ENCODE data around the gene PLA2G7. TPM values are rescaled to one million over a fixed set of nuclear protein-coding genes. Genes with fewer than 3 reads are reported as not detected.
"Not testable (repeated sequence)": the region's sequence is repeated elsewhere in the genome, so short reads cannot be mapped to it uniquely, and the experiment has no call there.

PLA2G7 gene
- total RNA-seq, 2 experiments from 2014 or later, result not detected

DNA sequence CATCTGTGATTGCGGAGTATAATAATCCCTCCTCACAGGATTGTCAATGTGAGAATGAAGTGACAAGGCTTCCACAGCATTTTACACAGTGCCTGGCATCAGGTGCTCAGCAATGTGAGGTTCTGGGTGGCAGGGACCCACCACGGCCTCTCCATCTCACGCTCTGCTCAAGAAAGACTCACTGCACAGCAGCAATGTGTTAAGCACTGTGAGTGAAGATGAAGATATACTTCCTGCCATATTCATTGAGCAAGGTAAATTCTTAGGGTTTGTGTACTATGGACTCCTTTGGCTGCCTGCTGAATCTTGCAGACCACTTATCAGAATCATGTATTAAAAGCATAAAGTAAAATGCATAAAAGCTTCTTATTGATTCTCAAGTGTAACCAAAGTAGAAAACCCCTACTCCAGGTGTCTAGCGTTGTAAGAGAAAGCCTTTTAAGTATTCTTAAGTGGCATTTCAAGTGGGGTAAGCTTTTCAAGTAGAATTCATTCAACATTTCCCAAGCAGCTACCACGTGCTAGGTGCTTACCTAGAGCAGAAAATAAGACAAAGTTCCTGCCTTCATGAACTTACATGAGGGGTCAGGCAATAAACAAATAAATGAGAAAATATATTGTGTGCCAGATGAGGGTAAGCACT is 41.0 kb upstream of the PLA2G7 start:
- H3K4me3 Mint-ChIP-seq, result no peak overlapping the region
- H3K9me3 Mint-ChIP-seq, result no peaks in the 10 kb centered on the region
- TF ChIP-seq, protein P1, sequence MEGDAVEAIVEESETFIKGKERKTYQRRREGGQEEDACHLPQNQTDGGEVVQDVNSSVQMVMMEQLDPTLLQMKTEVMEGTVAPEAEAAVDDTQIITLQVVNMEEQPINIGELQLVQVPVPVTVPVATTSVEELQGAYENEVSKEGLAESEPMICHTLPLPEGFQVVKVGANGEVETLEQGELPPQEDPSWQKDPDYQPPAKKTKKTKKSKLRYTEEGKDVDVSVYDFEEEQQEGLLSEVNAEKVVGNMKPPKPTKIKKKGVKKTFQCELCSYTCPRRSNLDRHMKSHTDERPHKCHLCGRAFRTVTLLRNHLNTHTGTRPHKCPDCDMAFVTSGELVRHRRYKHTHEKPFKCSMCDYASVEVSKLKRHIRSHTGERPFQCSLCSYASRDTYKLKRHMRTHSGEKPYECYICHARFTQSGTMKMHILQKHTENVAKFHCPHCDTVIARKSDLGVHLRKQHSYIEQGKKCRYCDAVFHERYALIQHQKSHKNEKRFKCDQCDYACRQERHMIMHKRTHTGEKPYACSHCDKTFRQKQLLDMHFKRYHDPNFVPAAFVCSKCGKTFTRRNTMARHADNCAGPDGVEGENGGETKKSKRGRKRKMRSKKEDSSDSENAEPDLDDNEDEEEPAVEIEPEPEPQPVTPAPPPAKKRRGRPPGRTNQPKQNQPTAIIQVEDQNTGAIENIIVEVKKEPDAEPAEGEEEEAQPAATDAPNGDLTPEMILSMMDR (IDR thresholded peaks at IDR 0.05), result no peak
- H3K36me3 Mint-ChIP-seq (ENCODE audit: low read depth), result no peaks in the 10 kb centered on the region
- DNase-seq (no peak), ATAC-seq (no peak)
- H3K27ac Mint-ChIP-seq, result no peak overlapping the region
- ChIA-PET CTCF (no interaction called here), POLR2A (no interaction called here)
- H3K4me1 Mint-ChIP-seq (ENCODE audit: low read depth), result no peaks in the 10 kb centered on the region
- intact Hi-C loops (cut with micrococcal nuclease), result no loop called here
- H3K27me3 Mint-ChIP-seq, result peaks cover 6% of the 10 kb centered on the region

DNA sequence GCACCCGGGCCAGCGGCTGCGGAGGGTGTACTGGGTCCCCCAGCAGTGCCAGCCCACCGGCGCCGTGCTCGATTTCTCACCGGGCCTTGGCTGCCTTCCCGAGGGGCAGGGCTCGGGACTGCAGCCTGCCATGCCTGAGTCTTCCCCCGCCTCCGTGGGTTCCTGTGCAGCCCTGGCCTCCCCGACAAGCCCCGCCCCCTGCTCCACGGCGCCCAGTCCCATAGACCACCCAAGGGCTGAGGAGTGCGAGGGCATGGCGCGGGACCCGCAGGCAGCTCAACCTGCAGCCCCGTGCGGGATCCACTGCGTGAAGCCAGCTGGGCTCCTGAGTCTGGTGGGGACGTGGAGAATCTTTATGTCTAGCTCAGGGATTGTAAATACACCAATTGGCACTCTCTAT is 39.6 kb upstream of the PLA2G7 start:
- intact Hi-C loops (cut with micrococcal nuclease); POLR2A ChIA-PET; H3K4me3 Mint-ChIP-seq; CTCF ChIA-PET; H3K27ac Mint-ChIP-seq; H3K4me1 Mint-ChIP-seq (ENCODE audit: low read depth); DNase-seq; H3K36me3 Mint-ChIP-seq (ENCODE audit: low read depth); H3K27me3 Mint-ChIP-seq; ATAC-seq; H3K9me3 Mint-ChIP-seq: not testable (repeated sequence)

DNA sequence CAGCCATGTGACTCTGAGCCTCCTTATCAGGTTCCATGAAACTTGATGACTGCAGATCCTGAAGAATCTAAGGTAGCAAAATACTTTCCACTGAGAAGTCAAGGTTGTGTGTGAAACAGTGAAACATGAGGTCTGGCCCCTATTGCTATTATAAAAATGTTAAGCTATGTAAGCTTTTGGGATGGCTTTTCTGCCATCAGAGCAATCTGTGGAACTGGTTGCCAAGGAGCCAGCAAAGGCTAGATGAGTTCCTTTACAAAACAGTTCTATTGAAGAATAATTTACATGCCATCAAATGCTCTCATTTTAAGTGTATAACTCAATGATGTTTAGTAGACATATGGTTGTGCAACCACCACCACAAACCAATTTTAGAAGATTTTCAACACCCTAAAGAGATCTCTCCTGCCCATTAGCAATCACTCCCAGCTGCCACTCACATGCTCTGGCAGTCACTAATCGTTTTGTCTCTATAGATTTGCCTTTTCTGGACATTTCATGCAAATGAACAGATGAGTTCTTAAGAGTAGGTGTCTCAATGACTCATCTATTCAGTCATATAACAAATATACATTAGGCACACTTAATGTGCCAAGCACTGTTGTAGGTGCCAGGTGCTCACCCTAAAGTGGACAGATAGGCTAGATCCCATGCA is 38.2 kb upstream of the PLA2G7 start:
- H3K4me3 Mint-ChIP-seq, result no peak overlapping the region
- TF ChIP-seq, protein P1 (IDR thresholded peaks at IDR 0.05), result no peak
- no peak overlapping the region for H3K27ac Mint-ChIP-seq
- no peaks in the 10 kb centered on the region for H3K4me1 Mint-ChIP-seq (ENCODE audit: low read depth)
- H3K27me3 Mint-ChIP-seq, result peaks cover 10% of the 10 kb centered on the region
- intact Hi-C loops (cut with micrococcal nuclease), result no loop called here
- no peaks in the 10 kb centered on the region for H3K36me3 Mint-ChIP-seq (ENCODE audit: low read depth)
- ChIA-PET POLR2A (no interaction called here), CTCF (no interaction called here)
- no peaks in the 10 kb centered on the region for H3K9me3 Mint-ChIP-seq
- ATAC-seq, result no peak
- DNase-seq, result no peak

DNA sequence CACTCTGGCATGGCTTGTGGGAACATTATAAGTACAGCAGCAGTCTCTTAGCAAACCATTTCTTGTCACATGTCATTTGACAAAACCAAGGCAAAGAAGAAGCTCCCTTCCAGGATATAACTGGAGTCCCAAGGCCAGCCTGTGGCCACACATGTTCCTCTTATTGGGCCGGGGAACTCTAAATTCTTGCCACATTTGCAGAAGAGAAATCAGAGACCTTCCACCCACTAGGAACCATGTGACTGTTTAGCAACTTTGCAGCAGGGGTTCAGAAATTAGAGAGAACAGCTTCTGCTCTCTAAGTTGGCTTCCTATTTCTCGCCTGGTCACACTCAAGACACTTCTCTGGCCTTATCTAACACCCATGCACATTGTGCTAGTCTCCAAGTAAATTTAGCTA is 37.6 kb upstream of the PLA2G7 start:
- no peaks in the 10 kb centered on the region for H3K4me1 Mint-ChIP-seq (ENCODE audit: low read depth)
- CTCF ChIA-PET, result no interaction called here
- H3K9me3 Mint-ChIP-seq, result peaks cover under 1% of the 10 kb centered on the region
- no peak for DNase-seq
- H3K36me3 Mint-ChIP-seq (ENCODE audit: low read depth), result no peaks in the 10 kb centered on the region
- TF ChIP-seq, protein P1 (IDR thresholded peaks at IDR 0.05), result no peak
- H3K27ac Mint-ChIP-seq, result no peak overlapping the region
- POLR2A ChIA-PET, result interaction anchor here (0.9 kb wide), 1 partner anchor 76 kb away, joined by 3 read pairs; no protein-coding TSS in a partner anchor
- H3K4me3 Mint-ChIP-seq, result no peak overlapping the region
- ATAC-seq, result no peak
- peaks cover 10% of the 10 kb centered on the region for H3K27me3 Mint-ChIP-seq
- intact Hi-C loops (cut with micrococcal nuclease), result no loop called here

DNA sequence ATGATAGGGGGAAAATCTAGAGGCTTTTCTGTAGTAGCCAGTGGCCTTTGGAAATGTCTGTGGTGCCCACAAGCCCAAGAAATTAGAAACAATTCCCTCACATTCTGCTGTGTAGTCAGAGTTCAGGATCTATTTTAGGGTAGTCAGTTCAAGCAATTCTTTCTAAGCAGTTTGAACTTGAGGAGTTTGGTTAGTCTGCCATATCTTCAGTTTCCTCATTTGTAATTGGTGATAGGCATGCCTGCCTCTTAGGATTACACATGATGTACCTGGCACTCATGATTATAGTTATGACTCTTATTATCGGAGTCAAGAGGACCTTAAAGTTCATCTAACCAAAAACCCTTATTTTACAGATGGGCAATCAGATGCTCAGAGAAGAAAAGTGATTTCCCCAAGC is 36.8 kb upstream of the PLA2G7 start:
- H3K4me1 Mint-ChIP-seq (ENCODE audit: low read depth), result no peaks in the 10 kb centered on the region
- H3K9me3 Mint-ChIP-seq, result peaks cover 2% of the 10 kb centered on the region
- no peak overlapping the region for H3K4me3 Mint-ChIP-seq
- TF ChIP-seq, protein P1 (IDR thresholded peaks at IDR 0.05), result no peak
- peaks cover 10% of the 10 kb centered on the region for H3K27me3 Mint-ChIP-seq
- ATAC-seq (no peak), DNase-seq (no peak)
- no peaks in the 10 kb centered on the region for H3K36me3 Mint-ChIP-seq (ENCODE audit: low read depth)
- H3K27ac Mint-ChIP-seq, result no peak overlapping the region
- POLR2A ChIA-PET, result interaction anchor here (0.9 kb wide), 1 partner anchor 77 kb away, joined by 3 read pairs; no protein-coding TSS in a partner anchor
- CTCF ChIA-PET, result interaction anchor here (0.9 kb wide), 1 partner anchor 353 kb away, joined by 3 read pairs; no protein-coding TSS in a partner anchor
- intact Hi-C loops (cut with micrococcal nuclease), result no loop called here

Measured in activated CD8-positive, alpha-beta T cell treated with anti-CD3 and anti-CD28 coated beads for 36 hours (primary cell).